ENCODE results near the gene TRIM69.

DNA sequence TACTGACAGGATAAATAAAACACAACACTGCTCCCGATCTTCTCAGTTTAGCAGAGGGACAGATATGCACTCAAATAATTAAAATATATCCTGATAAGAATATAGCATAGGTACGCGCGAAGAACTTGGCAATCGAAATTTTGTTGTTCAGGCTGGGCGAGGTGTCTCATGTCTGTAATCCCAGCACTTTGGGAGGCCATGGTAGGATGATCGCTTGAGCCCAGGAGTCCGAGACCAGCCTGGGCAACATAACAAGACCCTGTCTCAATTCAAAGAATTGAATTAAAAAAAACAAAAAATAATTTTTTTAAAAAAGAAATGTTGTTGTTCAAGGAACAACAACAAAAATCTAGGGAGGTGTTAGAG lies 17.4 kb upstream of the TRIM69 start:
- TF ChIP-seq TAF1 (IDR thresholded peaks at IDR 0.05; ENCODE audit: borderline replicate concordance, low read depth, low read length) = no peak
- TF ChIP-seq POLR2AphosphoS5 (IDR thresholded peaks at IDR 0.05; ENCODE audit: low read depth, low read length) = no peak
- no peak for TF ChIP-seq POLR2A (IDR thresholded peaks at IDR 0.05; ENCODE audit: low read depth, low read length)

Data from GM12892 (cell line).